H9 (cell line): ENCODE measurements around the gene UTP11. TPM values are rescaled to one million over a fixed set of nuclear protein-coding genes. Genes with fewer than 3 reads are reported as not detected.

Experiments
- DNase-seq: peaks from one replicate; pipeline ENCODE4 v3.0.0-alpha.2; 2017
- H2AFZ ChIP-seq: one replicate; pipeline ENCODE4 v1.6.1; 2013; ENCODE audit warnings: mild to moderate bottlenecking, low read length, control low read depth, moderate library complexity
- H2AK5ac ChIP-seq: 2 replicates; pipeline ENCODE4 v1.6.1; 2013; ENCODE audit warnings: low read length, control low read depth, mixed read lengths; ENCODE audit not compliant: insufficient read length
- H2BK120ac ChIP-seq: one replicate; pipeline ENCODE4 v1.6.1; 2013; ENCODE audit warnings: low read depth, mild to moderate bottlenecking, low read length, control low read depth, inconsistent platforms; ENCODE audit not compliant: poor library complexity, severe bottlenecking
- H2BK12ac ChIP-seq: 2 replicates; pipeline ENCODE4 v1.6.1; 2013; ENCODE audit warnings: low read length, control low read depth, mixed read lengths, low read depth; ENCODE audit not compliant: insufficient read length
- H2BK15ac ChIP-seq: 2 replicates; pipeline ENCODE4 v1.6.1; 2013; ENCODE audit warnings: low read depth, low read length, control low read depth
- H2BK20ac ChIP-seq: one replicate; pipeline ENCODE4 v1.6.1; 2013; ENCODE audit warnings: low read depth, mild to moderate bottlenecking, low read length, control low read depth, inconsistent platforms; ENCODE audit not compliant: poor library complexity, severe bottlenecking
- H2BK5ac ChIP-seq: 2 replicates; pipeline ENCODE4 v1.6.1; 2013; ENCODE audit warnings: low read length, control low read depth, mixed read lengths; ENCODE audit not compliant: insufficient read length
- H3K14ac ChIP-seq: 2 replicates; pipeline ENCODE4 v1.6.1; 2013; ENCODE audit warnings: low read length, control low read depth; ENCODE audit not compliant: insufficient read depth
- H3K18ac ChIP-seq: 2 replicates; pipeline ENCODE4 v1.6.1; 2013; ENCODE audit warnings: low read depth, mild to moderate bottlenecking, mixed read lengths, low read length, control low read depth; ENCODE audit not compliant: insufficient read length
- H3K23ac ChIP-seq: 2 replicates; pipeline ENCODE4 v1.6.1; 2013; ENCODE audit warnings: low read length, control low read depth, mixed read lengths, low read depth; ENCODE audit not compliant: insufficient read length
- H3K23me2 ChIP-seq: 2 replicates; pipeline ENCODE4 v1.6.1; 2013; ENCODE audit warnings: low read depth, mild to moderate bottlenecking, mixed read lengths, low read length, control low read depth; ENCODE audit not compliant: insufficient read length, poor library complexity, severe bottlenecking
- H3K27ac ChIP-seq: 2 replicates; pipeline ENCODE4 v1.5.1; 2013; ENCODE audit warnings: low read length, control low read depth, mixed read lengths, low read depth; ENCODE audit not compliant: insufficient read length
- H3K27me3 ChIP-seq: 2 replicates; pipeline ENCODE4 v1.6.1; 2013; ENCODE audit warnings: low read length, control low read depth, inconsistent platforms; ENCODE audit not compliant: insufficient read depth
- H3K4ac ChIP-seq: 2 replicates; pipeline ENCODE4 v1.6.1; 2013; ENCODE audit warnings: low read depth, mild to moderate bottlenecking, control low read depth, inconsistent platforms, low read length, moderate library complexity
- H3K4me1 ChIP-seq: 2 replicates; pipeline ENCODE4 v1.6.1; 2013; ENCODE audit warnings: low read length, control low read depth, inconsistent platforms; ENCODE audit not compliant: insufficient read depth
- H3K4me2 ChIP-seq: 2 replicates; pipeline ENCODE4 v1.6.1; 2013; ENCODE audit warnings: low read length, control low read depth, mixed read lengths; ENCODE audit not compliant: insufficient read length, insufficient read depth
- H3K56ac ChIP-seq: 2 replicates; pipeline ENCODE4 v1.6.1; 2013; ENCODE audit warnings: low read depth, mild to moderate bottlenecking, mixed read lengths, low read length, control low read depth; ENCODE audit not compliant: insufficient read length
- H3K79me1 ChIP-seq: 2 replicates; pipeline ENCODE4 v1.6.1; 2013; ENCODE audit warnings: low read depth, mild to moderate bottlenecking, moderate library complexity, low read length, control low read depth, inconsistent platforms; ENCODE audit not compliant: insufficient read depth, poor library complexity, severe bottlenecking
- H3K79me2 ChIP-seq: 2 replicates; pipeline ENCODE4 v1.6.1; 2013; ENCODE audit warnings: low read length, control low read depth, inconsistent platforms; ENCODE audit not compliant: insufficient read depth
- H3K9ac ChIP-seq: 2 replicates; pipeline ENCODE4 v1.6.1; 2013; ENCODE audit warnings: low read length, control low read depth, mixed read lengths; ENCODE audit not compliant: insufficient read length; ENCODE audit errors: extremely low read depth
- H3K9me3 ChIP-seq: one replicate; pipeline ENCODE4 v1.6.1; 2013; ENCODE audit warnings: low read depth, low read length, inconsistent platforms; ENCODE audit not compliant: control insufficient read depth
- H3T11ph ChIP-seq: one replicate; pipeline ENCODE4 v1.6.1; 2013; ENCODE audit warnings: mild to moderate bottlenecking, low read length, control low read depth, inconsistent platforms
- H4K20me1 ChIP-seq: one replicate; pipeline ENCODE4 v1.6.1; 2013; ENCODE audit not compliant: control insufficient read depth, insufficient read length, insufficient read depth
- H4K5ac ChIP-seq: 2 replicates; pipeline ENCODE4 v1.6.1; 2013; ENCODE audit warnings: low read depth, mild to moderate bottlenecking, mixed read lengths, low read length, control low read depth; ENCODE audit not compliant: insufficient read length
- H4K8ac ChIP-seq: replicated peaks from 2 replicates; pipeline ENCODE4 v1.6.1; 2013; ENCODE audit warnings: low read length, control low read depth, mixed read lengths, low read depth; ENCODE audit not compliant: insufficient read length
- H4K91ac ChIP-seq: 2 replicates; pipeline ENCODE4 v1.6.1; 2013; ENCODE audit warnings: low read depth, mild to moderate bottlenecking, moderate library complexity, mixed read lengths, low read length, control low read depth; ENCODE audit not compliant: insufficient read length
- H3K27ac Mint-ChIP-seq, 3 experiments: 2 replicates in 2 of 3; 3 replicates in 1 of 3; pipeline ENCODE4 v1.8.0; 2020 to 2021; ENCODE audit warnings: mixed read lengths in 3 of 3, mild to moderate bottlenecking in 1 of 3, moderate library complexity in 1 of 3
- H3K27me3 Mint-ChIP-seq: 2 replicates; pipeline ENCODE4 v1.8.0; 2021; ENCODE audit warnings: low read depth, mild to moderate bottlenecking, moderate library complexity, mixed read lengths
- H3K36me3 Mint-ChIP-seq, 3 experiments: 2 replicates in 2 of 3; 3 replicates in 1 of 3; pipeline ENCODE4 v1.8.0; 2020 to 2021; ENCODE audit warnings: low read depth in 3 of 3, mixed read lengths in 3 of 3; ENCODE audit not compliant: insufficient read depth in 1 of 3
- H3K4me1 Mint-ChIP-seq, 2 experiments: 2 replicates each; pipeline ENCODE4 v1.8.0; 2020; ENCODE audit warnings: mixed read lengths in 2 of 2
- H3K4me3 Mint-ChIP-seq, 2 experiments: 2 replicates in 1 of 2; 3 replicates in 1 of 2; pipeline ENCODE4 v1.8.0; 2020 to 2021; ENCODE audit warnings: mild to moderate bottlenecking in 2 of 2, mixed read lengths in 2 of 2, moderate library complexity in 1 of 2
- H3K9me3 Mint-ChIP-seq, 2 experiments: 2 replicates in 1 of 2; 3 replicates in 1 of 2; pipeline ENCODE4 v1.8.0; 2020; ENCODE audit warnings: mild to moderate bottlenecking in 2 of 2, mixed read lengths in 2 of 2, moderate library complexity in 1 of 2
- CTCF ChIP-seq: fragments of 200-600 bp; sonication (generic); conservative IDR thresholded peaks from 3 replicates; pipeline ENCODE4 v1.8.0; 2021; ENCODE audit warnings: antibody characterized with exemption, mild to moderate bottlenecking
- WGBS: extraction: QIAGEN DNeasy Blood & Tissue Kit; methylation state at CpG from one replicate; pipeline ENCODE4 v1.1.7; 2013; ENCODE audit warnings: missing lambda C conversion rate, low lambda C conversion rate, mixed read lengths; ENCODE audit not compliant: insufficient read length; ENCODE audit errors: extremely low coverage; 5-methylcytosine and 5-hydroxymethylcytosine counted together
- total RNA-seq: library from RNA; stranded (reverse); gene quantifications from 2 replicates; pipeline ENCODE4 v1.2.1, GENCODE V29; 2021

The UTP11 gene
- total RNA-seq, 1 experiment from 2014 or later: 63.1 TPM

DNA sequence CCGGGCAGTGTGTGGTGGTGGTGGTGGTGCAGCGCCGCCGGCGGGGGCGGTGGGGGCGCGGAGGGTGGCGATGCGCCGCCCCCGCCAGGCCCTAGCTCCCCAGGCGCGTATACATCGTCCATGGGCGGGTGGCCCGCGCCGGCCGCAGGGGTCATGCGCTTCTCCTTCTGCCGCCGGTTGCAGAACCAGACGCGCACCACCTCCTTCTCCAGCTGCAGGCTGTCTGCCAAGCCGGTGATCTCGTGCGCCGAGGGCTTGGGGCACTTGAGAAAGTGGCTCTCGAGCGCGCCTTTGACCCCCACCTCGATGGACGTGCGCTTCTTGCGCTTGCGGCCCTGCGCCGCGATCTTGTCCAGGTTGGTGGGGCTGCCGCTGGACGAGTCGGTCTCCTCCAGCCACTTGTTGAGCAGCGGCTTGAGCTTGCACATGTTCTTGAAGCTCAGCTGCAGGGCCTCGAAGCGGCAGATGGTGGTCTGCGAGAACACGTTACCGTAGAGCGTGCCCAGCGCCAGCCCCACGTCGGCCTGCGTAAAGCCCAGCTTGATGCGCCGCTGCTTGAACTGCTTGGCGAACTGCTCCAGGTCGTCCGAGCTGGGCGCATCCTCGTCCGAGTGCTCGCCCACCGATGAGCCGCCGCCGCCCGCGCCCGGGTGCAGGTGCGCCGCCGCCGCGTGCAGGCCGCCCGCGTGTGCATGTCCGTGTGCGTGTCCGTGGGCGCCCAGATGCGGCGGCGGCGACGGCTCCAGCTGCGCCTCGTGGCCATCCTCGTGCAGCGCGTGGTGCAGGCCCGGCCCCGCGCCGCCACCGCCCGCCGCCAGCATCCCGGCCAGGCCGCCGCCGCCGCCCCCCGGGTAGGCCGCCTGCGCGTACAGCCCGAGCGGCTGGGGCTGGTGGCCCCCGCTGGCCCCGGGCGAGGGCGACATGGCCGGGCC is 33.1 kb downstream of the UTP11 start:
- H3K27ac Mint-ChIP-seq: no peak overlapping the region
- Histone ChIP-seq H2BK15ac (no peak overlapping the region), H4K5ac (no peak overlapping the region), H3T11ph (no peak overlapping the region), H2BK12ac (no peak overlapping the region), H3K4me2 (peak overlapping the region; percentile 68), H2BK120ac (no peak overlapping the region), H3K27ac (no peak overlapping the region), H3K79me1 (no peaks in the 10 kb centered on the region), H3K9me3 (no peaks in the 10 kb centered on the region), H3K14ac (no peak overlapping the region; the same call in 1 of the 2 replicates), H2AK5ac (no peak overlapping the region), H4K20me1 (no peaks in the 10 kb centered on the region), H4K91ac (no peak overlapping the region), H4K8ac (no peak overlapping the region), H3K4me1 (peaks cover 1% of the 10 kb centered on the region; the same call in 1 of the 2 replicates), H3K56ac (no peak overlapping the region), H3K18ac (no peak overlapping the region), H3K23ac (no peak overlapping the region), H3K4ac (no peak overlapping the region), H3K79me2 (no peaks in the 10 kb centered on the region; the same call in 1 of the 2 replicates), H3K23me2 (peaks cover 22% of the 10 kb centered on the region), H2AFZ (no peak overlapping the region), H3K9ac (no peak overlapping the region), H2BK5ac (no peak overlapping the region), H3K27me3 (peaks cover 10% of the 10 kb centered on the region; the same call in 1 of the 2 replicates), H2BK20ac (no peak overlapping the region)
- peaks cover 57% of the 10 kb centered on the region for H3K27me3 Mint-ChIP-seq
- no CpG with 5 or more reads among the region's 115 CpGs for WGBS
- peak overlapping the region; percentile 58 to 84 for H3K4me3 Mint-ChIP-seq
- peaks cover 0 to 2% of the 10 kb centered on the region in 2 experiments; a peak in 1 of 5 replicates for H3K9me3 Mint-ChIP-seq
- peaks cover 16 to 24% (median 24%) of the 10 kb centered on the region in 3 experiments for H3K36me3 Mint-ChIP-seq
- TF ChIP-seq CTCF: no peak
- H3K4me1 Mint-ChIP-seq: peaks cover 38 to 55% of the 10 kb centered on the region in 2 experiments
- peak; percentile 66 for DNase-seq
